Kidney epithelial cell (primary cell): ENCODE results near the gene ABLIM1. TPM values are rescaled to one million over a fixed set of nuclear protein-coding genes. Genes with fewer than 3 reads are reported as not detected.

Experiments used
- DNase-seq: peaks from one replicate; pipeline ENCODE4 v3.0.0-alpha.2; 2010; ENCODE audit warnings: low read depth
- H3K27me3 ChIP-seq: 2 replicates; pipeline ENCODE4 v1.6.0; 2011; ENCODE audit warnings: low read length; ENCODE audit not compliant: control insufficient read depth, insufficient read depth
- H3K36me3 ChIP-seq: 2 replicates; pipeline ENCODE4 v1.5.1; 2011; ENCODE audit warnings: low read length; ENCODE audit not compliant: control insufficient read depth, insufficient read depth
- H3K4me3 ChIP-seq: 2 replicates; pipeline ENCODE4 v1.5.1; 2011; ENCODE audit warnings: low read depth, mild to moderate bottlenecking, control low read depth, low read length
- total RNA-seq: library from RNA; depleted of rRNA; stranded (reverse); fragments of >200 nt; gene quantifications from 2 replicates; pipeline ENCODE4 v1.2.3, GENCODE V29; 2015
- TF ChIP-seq, protein P1 (sequence below): IDR thresholded peaks from 2 replicates; pipeline ENCODE4 v1.5.1; 2011; ENCODE audit warnings: mild to moderate bottlenecking, moderate library complexity, low read length, control low read depth, inconsistent platforms; ENCODE audit not compliant: insufficient read depth, poor library complexity, severe bottlenecking

The ABLIM1 gene
- total RNA-seq, 1 donor from 2014 or later = 41.9 TPM

DNA sequence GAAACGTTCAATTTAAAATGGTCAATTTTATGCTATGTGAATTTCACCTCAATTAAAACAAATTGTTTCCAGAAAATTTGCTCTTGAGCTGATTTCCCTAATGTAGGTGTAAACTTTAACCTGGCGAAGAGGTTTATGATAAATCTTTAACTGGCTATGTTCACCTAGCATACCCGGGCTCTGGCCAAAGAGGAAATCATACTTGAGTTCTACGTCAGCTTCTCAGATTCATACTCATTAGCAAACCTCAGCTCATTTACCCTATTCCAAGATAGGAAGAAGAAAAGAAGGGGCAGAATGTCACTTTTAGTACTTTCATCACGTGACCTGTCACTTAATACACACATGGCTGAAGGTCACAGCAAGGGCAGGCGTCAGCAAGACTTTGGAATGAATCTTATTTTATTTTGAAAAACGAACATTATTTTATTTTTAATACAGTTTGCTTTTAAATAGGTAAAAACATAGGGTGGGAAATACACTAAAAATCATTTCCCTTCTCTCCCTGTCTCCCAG is 97.0 kb downstream of the ABLIM1 start:
- Histone ChIP-seq H3K4me3 (no peak overlapping the region), H3K36me3 (no peaks in the 10 kb centered on the region), H3K27me3 (no peaks in the 10 kb centered on the region)
- DNase-seq = no peak
- TF ChIP-seq, protein P1, sequence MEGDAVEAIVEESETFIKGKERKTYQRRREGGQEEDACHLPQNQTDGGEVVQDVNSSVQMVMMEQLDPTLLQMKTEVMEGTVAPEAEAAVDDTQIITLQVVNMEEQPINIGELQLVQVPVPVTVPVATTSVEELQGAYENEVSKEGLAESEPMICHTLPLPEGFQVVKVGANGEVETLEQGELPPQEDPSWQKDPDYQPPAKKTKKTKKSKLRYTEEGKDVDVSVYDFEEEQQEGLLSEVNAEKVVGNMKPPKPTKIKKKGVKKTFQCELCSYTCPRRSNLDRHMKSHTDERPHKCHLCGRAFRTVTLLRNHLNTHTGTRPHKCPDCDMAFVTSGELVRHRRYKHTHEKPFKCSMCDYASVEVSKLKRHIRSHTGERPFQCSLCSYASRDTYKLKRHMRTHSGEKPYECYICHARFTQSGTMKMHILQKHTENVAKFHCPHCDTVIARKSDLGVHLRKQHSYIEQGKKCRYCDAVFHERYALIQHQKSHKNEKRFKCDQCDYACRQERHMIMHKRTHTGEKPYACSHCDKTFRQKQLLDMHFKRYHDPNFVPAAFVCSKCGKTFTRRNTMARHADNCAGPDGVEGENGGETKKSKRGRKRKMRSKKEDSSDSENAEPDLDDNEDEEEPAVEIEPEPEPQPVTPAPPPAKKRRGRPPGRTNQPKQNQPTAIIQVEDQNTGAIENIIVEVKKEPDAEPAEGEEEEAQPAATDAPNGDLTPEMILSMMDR = no peak

DNA sequence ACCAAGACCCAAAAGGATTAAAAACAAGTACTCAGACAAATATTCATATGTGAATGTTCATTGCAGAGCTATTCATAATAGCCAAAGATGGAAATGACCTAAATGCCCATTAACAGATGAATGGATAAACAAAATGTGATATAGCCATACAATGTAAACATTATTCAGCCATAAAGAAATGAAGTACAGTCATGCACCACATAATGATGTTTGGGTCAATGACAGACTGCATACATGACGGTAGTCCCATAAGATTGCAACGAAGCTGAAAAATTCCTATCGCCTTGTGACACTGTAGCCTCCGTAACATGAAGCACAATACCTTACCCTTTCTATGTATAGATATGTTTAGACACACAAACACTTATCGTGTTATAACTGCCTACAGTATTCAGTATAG is 97.9 kb downstream of the ABLIM1 start:
- TF ChIP-seq, protein P1 = no peak
- H3K4me3 ChIP-seq = no peak overlapping the region
- no peaks in the 10 kb centered on the region for H3K36me3 ChIP-seq
- no peak for DNase-seq
- H3K27me3 ChIP-seq = no peaks in the 10 kb centered on the region

DNA sequence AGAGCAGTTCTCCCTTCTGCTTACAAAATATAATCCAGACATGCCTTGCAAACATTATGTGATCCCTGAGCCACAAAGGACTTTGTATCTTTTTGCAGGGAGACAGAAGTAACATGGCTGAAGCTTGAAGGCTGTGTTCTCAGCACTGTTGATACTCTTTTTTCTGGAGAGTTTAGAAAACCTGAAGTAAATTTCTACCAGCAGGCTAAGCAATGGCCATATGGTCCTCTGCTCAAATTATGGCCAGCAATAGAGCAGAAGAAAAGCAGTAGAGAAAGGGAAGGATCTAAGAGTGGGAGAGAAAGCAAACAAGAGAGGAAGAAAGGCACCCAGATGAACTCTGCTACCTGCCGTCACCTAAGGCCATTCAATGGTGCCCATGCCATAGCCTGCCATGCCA is 98.4 kb downstream of the ABLIM1 start:
- TF ChIP-seq, protein P1 = no peak
- H3K27me3 ChIP-seq = no peaks in the 10 kb centered on the region
- no peaks in the 10 kb centered on the region for H3K36me3 ChIP-seq
- no peak for DNase-seq
- H3K4me3 ChIP-seq = no peak overlapping the region

DNA sequence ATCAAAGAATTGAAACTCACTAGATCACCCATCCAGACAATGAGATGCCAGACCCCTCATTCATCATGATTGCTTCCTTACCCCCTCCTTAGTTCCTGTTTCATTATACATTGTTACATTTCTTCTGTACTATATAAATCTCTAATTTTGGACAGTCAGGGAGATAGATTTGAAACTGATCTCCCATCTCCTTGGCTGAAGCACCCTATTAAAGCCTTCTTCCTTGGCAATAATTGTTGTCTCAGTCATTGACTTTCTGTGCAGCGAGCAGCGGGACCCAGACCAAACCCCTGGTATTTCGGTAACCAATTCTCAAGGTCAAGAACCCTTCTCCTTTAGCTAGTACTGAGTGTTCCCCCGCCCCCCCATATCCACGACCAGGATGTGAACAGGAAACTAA is 100.2 kb downstream of the ABLIM1 start:
- Histone ChIP-seq H3K27me3 (no peaks in the 10 kb centered on the region), H3K36me3 (no peaks in the 10 kb centered on the region), H3K4me3 (no peak overlapping the region)
- no peak for DNase-seq
- TF ChIP-seq, protein P1 = no peak

DNA sequence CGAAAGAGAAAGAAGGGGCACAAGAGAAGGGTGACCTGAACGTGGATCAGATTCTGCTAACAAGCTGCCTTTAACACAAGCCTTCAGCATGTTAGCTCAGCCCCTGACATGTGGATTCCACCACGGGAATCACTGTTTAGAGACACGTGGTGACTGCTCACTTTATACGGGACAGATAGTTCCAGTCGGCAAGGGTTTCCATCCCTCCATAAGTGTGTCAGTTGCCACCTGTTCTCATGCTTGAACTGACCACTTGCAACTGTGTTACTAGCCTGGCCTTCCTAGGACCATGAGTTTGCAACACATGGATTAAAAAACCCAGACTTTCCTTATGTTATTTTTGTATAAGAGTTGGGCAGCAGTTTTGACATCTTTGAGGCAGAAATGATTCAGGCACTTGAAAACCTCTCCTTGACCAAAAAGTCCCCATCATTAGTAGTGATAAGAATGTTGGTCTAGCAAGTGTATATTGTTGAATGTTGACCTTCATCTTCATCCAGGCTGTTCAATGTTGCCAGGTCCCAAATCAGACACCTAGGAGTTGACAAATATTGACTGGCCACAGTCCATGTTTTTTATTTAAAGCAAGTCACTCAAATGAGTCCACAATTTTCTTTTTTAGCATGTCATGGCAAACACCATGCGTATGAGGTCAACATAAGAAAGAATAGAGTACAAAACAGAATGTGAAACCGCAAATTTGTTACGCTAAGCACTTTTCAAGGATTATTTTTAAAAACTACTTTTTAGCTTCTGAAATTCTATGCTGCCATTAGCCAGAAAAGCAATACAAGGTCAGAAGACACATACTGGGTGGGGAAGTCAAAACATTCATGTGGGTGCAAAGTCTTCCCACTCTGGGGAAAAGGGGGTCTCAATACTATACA is 101.6 kb downstream of the ABLIM1 start:
- H3K36me3 ChIP-seq = no peaks in the 10 kb centered on the region
- H3K4me3 ChIP-seq = no peak overlapping the region
- TF ChIP-seq, protein P1 = no peak
- DNase-seq = no peak
- no peaks in the 10 kb centered on the region for H3K27me3 ChIP-seq
